ENCODE measurements around the gene DYSF. TPM values are rescaled to one million over a fixed set of nuclear protein-coding genes. Genes with fewer than 3 reads are reported as not detected.

The DYSF gene
- polyA plus RNA-seq, 4 donors, result 0.67 to 5.0 (median 3.2) TPM

Other genes with a start within 250 kb of the DYSF start
- gene PAIP2B, start 226.5 kb upstream of the DYSF start, polyA plus RNA-seq, result 1 to 10 TPM in 2 of 4 donors, under 1 TPM in 2; 0.45 to 4.8 (median 1.4) TPM
- 100 to 1,000 TPM in 2 of 4 donors, 10 to 100 TPM in 2; 51.1 to 130 (median 80.4) TPM for gene ZNF638, start 121.8 kb upstream of the DYSF start, polyA plus RNA-seq